ENCODE measurements around the gene SNX30.

GRCh38 chr9:112810696-112811490 is 60.3 kb downstream of the SNX30 start:
- TF ChIP-seq CTCF (IDR thresholded peaks at IDR 0.05), result no peak
- TF ChIP-seq POLR2A (IDR thresholded peaks at IDR 0.05), result no peak
- no peak for TF ChIP-seq POLR2AphosphoS5 (IDR thresholded peaks at IDR 0.05; ENCODE audit: insufficient read depth in 1 of 2, low read depth in 1 of 2)

Data from vagina (tissue), 2 donors.